ENCODE measurements around the gene NUP188. TPM values are rescaled to one million over a fixed set of nuclear protein-coding genes. Genes with fewer than 3 reads are reported as not detected.

Gene NUP188
- total RNA-seq, 1 donor from 2014 or later: 63.6 TPM

GRCh38 chr9:129011761-129012181 lies 64.3 kb downstream of the NUP188 start:
- Mint-ChIP-seq H3K27ac (ENCODE audit: unreplicated experiment) (peak overlapping the region; percentile 99), H3K27me3 (ENCODE audit: unreplicated experiment) (peaks cover 14% of the 10 kb centered on the region), H3K36me3 (ENCODE audit: unreplicated experiment) (no peaks in the 10 kb centered on the region), H3K4me1 (ENCODE audit: low read depth, unreplicated experiment) (peaks cover 42% of the 10 kb centered on the region), H3K4me3 (ENCODE audit: unreplicated experiment) (peak overlapping the region; percentile 70), H3K9me3 (ENCODE audit: unreplicated experiment) (peaks cover 8% of the 10 kb centered on the region)
- DNase-seq: peak; percentile 82
- no peak for TF ChIP-seq CTCF (IDR thresholded peaks at IDR 0.05; ENCODE audit: partially characterized antibody, unreplicated experiment)

- no peaks in the 10 kb centered on the region for H3K36me3 Mint-ChIP-seq (ENCODE audit: unreplicated experiment)
- H3K4me3 Mint-ChIP-seq (ENCODE audit: unreplicated experiment): peak overlapping the region; percentile 70
- DNase-seq: peak; percentile 39
- H3K4me1 Mint-ChIP-seq (ENCODE audit: low read depth, unreplicated experiment): peaks cover 39% of the 10 kb centered on the region
- peaks cover 8% of the 10 kb centered on the region for H3K9me3 Mint-ChIP-seq (ENCODE audit: unreplicated experiment)
- peak overlapping the region; percentile 99 for H3K27ac Mint-ChIP-seq (ENCODE audit: unreplicated experiment)
- H3K27me3 Mint-ChIP-seq (ENCODE audit: unreplicated experiment): peaks cover 12% of the 10 kb centered on the region
- TF ChIP-seq CTCF (IDR thresholded peaks at IDR 0.05; ENCODE audit: partially characterized antibody, unreplicated experiment): no peak
These were observed 64.8 kb downstream of the NUP188 start for GRCh38 chr9:129012343-129012742.

GRCh38 chr9:129012893-129013448 lies 65.5 kb downstream of the NUP188 start:
- Mint-ChIP-seq H3K9me3 (ENCODE audit: unreplicated experiment) (peaks cover 2% of the 10 kb centered on the region), H3K27ac (ENCODE audit: unreplicated experiment) (peak overlapping the region; percentile 99), H3K4me1 (ENCODE audit: low read depth, unreplicated experiment) (peaks cover 34% of the 10 kb centered on the region), H3K27me3 (ENCODE audit: unreplicated experiment) (peaks cover 8% of the 10 kb centered on the region), H3K36me3 (ENCODE audit: unreplicated experiment) (no peaks in the 10 kb centered on the region), H3K4me3 (ENCODE audit: unreplicated experiment) (peak overlapping the region; percentile 70)
- DNase-seq: no peak
- TF ChIP-seq CTCF (IDR thresholded peaks at IDR 0.05; ENCODE audit: partially characterized antibody, unreplicated experiment): no peak

GRCh38 chr9:129013674-129014073 lies 66.2 kb downstream of the NUP188 start:
- peaks cover 8% of the 10 kb centered on the region for H3K27me3 Mint-ChIP-seq (ENCODE audit: unreplicated experiment)
- no peaks in the 10 kb centered on the region for H3K36me3 Mint-ChIP-seq (ENCODE audit: unreplicated experiment)
- H3K4me1 Mint-ChIP-seq (ENCODE audit: low read depth, unreplicated experiment): peaks cover 34% of the 10 kb centered on the region
- no peak for TF ChIP-seq CTCF (IDR thresholded peaks at IDR 0.05; ENCODE audit: partially characterized antibody, unreplicated experiment)
- H3K4me3 Mint-ChIP-seq (ENCODE audit: unreplicated experiment): no peak overlapping the region
- peaks cover 2% of the 10 kb centered on the region for H3K9me3 Mint-ChIP-seq (ENCODE audit: unreplicated experiment)
- peak; percentile 42 for DNase-seq
- H3K27ac Mint-ChIP-seq (ENCODE audit: unreplicated experiment): peak overlapping the region; percentile 99

- peaks cover 8% of the 10 kb centered on the region for H3K27me3 Mint-ChIP-seq (ENCODE audit: unreplicated experiment)
- no peaks in the 10 kb centered on the region for H3K36me3 Mint-ChIP-seq (ENCODE audit: unreplicated experiment)
- no peak overlapping the region for H3K27ac Mint-ChIP-seq (ENCODE audit: unreplicated experiment)
- H3K4me1 Mint-ChIP-seq (ENCODE audit: low read depth, unreplicated experiment): peaks cover 34% of the 10 kb centered on the region
- DNase-seq: no peak
- TF ChIP-seq CTCF (IDR thresholded peaks at IDR 0.05; ENCODE audit: partially characterized antibody, unreplicated experiment): no peak
- no peak overlapping the region for H3K4me3 Mint-ChIP-seq (ENCODE audit: unreplicated experiment)
- peaks cover 2% of the 10 kb centered on the region for H3K9me3 Mint-ChIP-seq (ENCODE audit: unreplicated experiment)
These were observed 66.6 kb downstream of the NUP188 start for GRCh38 chr9:129014124-129014523.

All from glutamatergic neuron (in vitro differentiated cells).